Measurements from ENCODE around the gene MPZL2. TPM values are rescaled to one million over a fixed set of nuclear protein-coding genes. Genes with fewer than 3 reads are reported as not detected.

The MPZL2 gene
- total RNA-seq, 1 experiment from 2014 or later: 1.8 TPM

DNA sequence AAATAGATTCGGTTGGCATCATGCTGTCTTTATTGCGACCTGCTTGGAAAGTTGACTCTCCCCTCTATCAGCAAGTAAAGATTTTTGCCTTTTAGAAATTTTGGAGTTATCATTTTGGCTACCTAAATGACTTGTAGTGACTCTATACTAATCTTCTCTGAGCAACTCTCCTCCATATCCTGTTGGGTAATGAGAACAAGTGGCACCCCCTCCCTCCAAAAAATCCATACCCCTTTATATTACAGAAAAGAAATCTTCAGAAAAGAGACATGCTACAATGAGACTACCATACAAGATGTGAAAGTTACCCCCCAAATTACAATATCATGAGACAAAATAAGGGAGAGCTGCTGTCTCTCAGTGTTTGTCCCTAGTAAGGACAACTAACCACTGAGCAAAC lies 40.5 kb downstream of the MPZL2 start:
- Histone ChIP-seq H3K4me1 (ENCODE audit: control insufficient read depth, insufficient read depth, low read length) (no peaks in the 10 kb centered on the region), H3K36me3 (ENCODE audit: control insufficient read depth, insufficient read depth, low read length) (no peaks in the 10 kb centered on the region), H3K4me3 (ENCODE audit: low read depth in 2 of 2, low read length in 2 of 2) (no peak overlapping the region), H3K27ac (ENCODE audit: low read length) (no peak overlapping the region), H3K9me3 (ENCODE audit: control insufficient read depth, insufficient read depth, low read depth, low read length) (no peaks in the 10 kb centered on the region), H3K27me3 (ENCODE audit: control insufficient read depth, insufficient read depth, low read length) (peaks cover 26% of the 10 kb centered on the region)
- TF ChIP-seq TCF7L2 (IDR thresholded peaks at IDR 0.05; ENCODE audit: low read depth, low read length) (no peak), SIN3A (IDR thresholded peaks at IDR 0.05; ENCODE audit: borderline replicate concordance, insufficient read depth, low read depth, low read length) (no peak)
- TF ChIP-seq, protein P1, sequence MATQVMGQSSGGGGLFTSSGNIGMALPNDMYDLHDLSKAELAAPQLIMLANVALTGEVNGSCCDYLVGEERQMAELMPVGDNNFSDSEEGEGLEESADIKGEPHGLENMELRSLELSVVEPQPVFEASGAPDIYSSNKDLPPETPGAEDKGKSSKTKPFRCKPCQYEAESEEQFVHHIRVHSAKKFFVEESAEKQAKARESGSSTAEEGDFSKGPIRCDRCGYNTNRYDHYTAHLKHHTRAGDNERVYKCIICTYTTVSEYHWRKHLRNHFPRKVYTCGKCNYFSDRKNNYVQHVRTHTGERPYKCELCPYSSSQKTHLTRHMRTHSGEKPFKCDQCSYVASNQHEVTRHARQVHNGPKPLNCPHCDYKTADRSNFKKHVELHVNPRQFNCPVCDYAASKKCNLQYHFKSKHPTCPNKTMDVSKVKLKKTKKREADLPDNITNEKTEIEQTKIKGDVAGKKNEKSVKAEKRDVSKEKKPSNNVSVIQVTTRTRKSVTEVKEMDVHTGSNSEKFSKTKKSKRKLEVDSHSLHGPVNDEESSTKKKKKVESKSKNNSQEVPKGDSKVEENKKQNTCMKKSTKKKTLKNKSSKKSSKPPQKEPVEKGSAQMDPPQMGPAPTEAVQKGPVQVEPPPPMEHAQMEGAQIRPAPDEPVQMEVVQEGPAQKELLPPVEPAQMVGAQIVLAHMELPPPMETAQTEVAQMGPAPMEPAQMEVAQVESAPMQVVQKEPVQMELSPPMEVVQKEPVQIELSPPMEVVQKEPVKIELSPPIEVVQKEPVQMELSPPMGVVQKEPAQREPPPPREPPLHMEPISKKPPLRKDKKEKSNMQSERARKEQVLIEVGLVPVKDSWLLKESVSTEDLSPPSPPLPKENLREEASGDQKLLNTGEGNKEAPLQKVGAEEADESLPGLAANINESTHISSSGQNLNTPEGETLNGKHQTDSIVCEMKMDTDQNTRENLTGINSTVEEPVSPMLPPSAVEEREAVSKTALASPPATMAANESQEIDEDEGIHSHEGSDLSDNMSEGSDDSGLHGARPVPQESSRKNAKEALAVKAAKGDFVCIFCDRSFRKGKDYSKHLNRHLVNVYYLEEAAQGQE (IDR thresholded peaks at IDR 0.05; ENCODE audit: insufficient read depth in 1 of 2, low read depth in 2 of 2, low read length in 1 of 2): no peak
- POLR2A ChIA-PET: no interaction called here
- intact Hi-C loops (cut with micrococcal nuclease; ENCODE audit: unreplicated experiment) (no loop called here), in situ Hi-C loops (cut with HindIII; ENCODE audit: low pct_unique_long_range_greater_than_20kb, low sequenced_read_pairs) (no loop called here)
- no peak for ATAC-seq
- CTCF ChIA-PET: interaction anchor here (1.1 kb wide), 1 partner anchor 25 kb away, joined by 3 read pairs; no protein-coding TSS in a partner anchor
- no TSS peak for BruUV-seq (replicated peaks)
- DNase-seq (ENCODE audit: low read depth, low spot score): no peak

DNA sequence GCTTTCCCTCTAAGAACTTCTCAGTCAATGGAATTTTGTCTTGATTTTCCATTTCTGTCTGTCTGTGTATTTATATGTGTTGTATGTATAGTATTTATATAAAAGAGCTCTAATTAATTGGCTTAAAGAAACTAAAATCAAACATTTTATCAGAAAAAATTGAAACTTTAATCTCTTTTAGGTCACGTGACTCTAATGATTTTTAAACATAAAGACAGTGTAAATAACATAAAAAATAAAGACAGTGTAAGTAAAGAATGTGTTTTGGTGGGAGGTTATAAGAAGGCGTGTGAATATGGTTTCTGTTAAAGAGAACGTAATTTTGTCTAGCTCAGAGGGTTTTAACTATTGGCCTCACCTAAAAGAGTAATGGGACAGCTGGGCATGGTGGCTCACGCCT lies 41.7 kb downstream of the MPZL2 start:
- Histone ChIP-seq H3K4me3 (ENCODE audit: low read depth in 2 of 2, low read length in 2 of 2) (no peak overlapping the region), H3K4me1 (ENCODE audit: control insufficient read depth, insufficient read depth, low read length) (no peaks in the 10 kb centered on the region), H3K36me3 (ENCODE audit: control insufficient read depth, insufficient read depth, low read length) (no peaks in the 10 kb centered on the region), H3K27me3 (ENCODE audit: control insufficient read depth, insufficient read depth, low read length) (peaks cover 26% of the 10 kb centered on the region), H3K9me3 (ENCODE audit: control insufficient read depth, insufficient read depth, low read depth, low read length) (no peaks in the 10 kb centered on the region), H3K27ac (ENCODE audit: low read length) (no peak overlapping the region)
- BruUV-seq (replicated peaks): no TSS peak
- TF ChIP-seq TCF7L2 (IDR thresholded peaks at IDR 0.05; ENCODE audit: low read depth, low read length) (no peak), POLR2AphosphoS5 (IDR thresholded peaks at IDR 0.05; ENCODE audit: low read depth, low read length) (no peak)
- DNase-seq (ENCODE audit: low read depth, low spot score) (no peak), ATAC-seq (no peak)
- POLR2A ChIA-PET: no interaction called here
- CTCF ChIA-PET: interaction anchor here (0.7 kb wide), 1 partner anchor 716 kb away, joined by 11 read pairs; no protein-coding TSS in a partner anchor
- intact Hi-C loops (cut with micrococcal nuclease; ENCODE audit: unreplicated experiment): no loop called here
- in situ Hi-C loops (cut with HindIII; ENCODE audit: low pct_unique_long_range_greater_than_20kb, low sequenced_read_pairs): no loop called here

DNA sequence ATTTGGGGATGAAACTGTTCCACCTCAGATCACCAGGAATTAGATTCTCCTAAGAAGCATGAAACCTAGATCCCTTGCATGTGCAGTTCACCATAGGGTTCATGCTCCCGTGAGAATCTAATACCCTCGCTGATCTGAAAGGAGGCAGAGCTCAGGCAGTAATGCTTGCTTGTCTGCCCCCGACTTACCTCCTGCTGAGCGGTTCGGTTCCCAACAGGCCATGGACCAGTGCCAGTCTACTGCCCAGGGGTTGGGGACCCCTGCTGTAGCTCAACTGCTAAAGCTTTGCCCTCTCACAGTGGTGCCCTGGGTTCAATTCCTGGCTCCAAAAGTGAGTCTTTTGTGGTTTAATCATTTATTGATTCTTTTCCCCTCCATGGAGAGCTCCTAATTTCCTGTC lies 42.7 kb downstream of the MPZL2 start:
- H3K4me3 ChIP-seq (ENCODE audit: low read depth in 2 of 2, low read length in 2 of 2): no peak overlapping the region
- no peak overlapping the region for H3K27ac ChIP-seq (ENCODE audit: low read length)
- in situ Hi-C loops (cut with HindIII; ENCODE audit: low pct_unique_long_range_greater_than_20kb, low sequenced_read_pairs) (no loop called here), intact Hi-C loops (cut with micrococcal nuclease; ENCODE audit: unreplicated experiment) (no loop called here)
- no peak for DNase-seq (ENCODE audit: low read depth, low spot score)
- H3K4me1 ChIP-seq (ENCODE audit: control insufficient read depth, insufficient read depth, low read length): no peaks in the 10 kb centered on the region
- TF ChIP-seq, protein P1 (IDR thresholded peaks at IDR 0.05; ENCODE audit: insufficient read depth in 1 of 2, low read depth in 2 of 2, low read length in 1 of 2): no peak
- TF ChIP-seq POLR2AphosphoS5 (IDR thresholded peaks at IDR 0.05; ENCODE audit: low read depth, low read length) (no peak), SIN3A (IDR thresholded peaks at IDR 0.05; ENCODE audit: borderline replicate concordance, insufficient read depth, low read depth, low read length) (no peak), TCF7L2 (IDR thresholded peaks at IDR 0.05; ENCODE audit: low read depth, low read length) (no peak)
- TF ChIP-seq, protein P2, sequence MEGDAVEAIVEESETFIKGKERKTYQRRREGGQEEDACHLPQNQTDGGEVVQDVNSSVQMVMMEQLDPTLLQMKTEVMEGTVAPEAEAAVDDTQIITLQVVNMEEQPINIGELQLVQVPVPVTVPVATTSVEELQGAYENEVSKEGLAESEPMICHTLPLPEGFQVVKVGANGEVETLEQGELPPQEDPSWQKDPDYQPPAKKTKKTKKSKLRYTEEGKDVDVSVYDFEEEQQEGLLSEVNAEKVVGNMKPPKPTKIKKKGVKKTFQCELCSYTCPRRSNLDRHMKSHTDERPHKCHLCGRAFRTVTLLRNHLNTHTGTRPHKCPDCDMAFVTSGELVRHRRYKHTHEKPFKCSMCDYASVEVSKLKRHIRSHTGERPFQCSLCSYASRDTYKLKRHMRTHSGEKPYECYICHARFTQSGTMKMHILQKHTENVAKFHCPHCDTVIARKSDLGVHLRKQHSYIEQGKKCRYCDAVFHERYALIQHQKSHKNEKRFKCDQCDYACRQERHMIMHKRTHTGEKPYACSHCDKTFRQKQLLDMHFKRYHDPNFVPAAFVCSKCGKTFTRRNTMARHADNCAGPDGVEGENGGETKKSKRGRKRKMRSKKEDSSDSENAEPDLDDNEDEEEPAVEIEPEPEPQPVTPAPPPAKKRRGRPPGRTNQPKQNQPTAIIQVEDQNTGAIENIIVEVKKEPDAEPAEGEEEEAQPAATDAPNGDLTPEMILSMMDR (IDR thresholded peaks at IDR 0.05): no peak
- H3K9me3 ChIP-seq (ENCODE audit: control insufficient read depth, insufficient read depth, low read depth, low read length): no peaks in the 10 kb centered on the region
- ChIA-PET POLR2A (no interaction called here), CTCF (no interaction called here)
- no TSS peak for BruUV-seq (replicated peaks)
- H3K36me3 ChIP-seq (ENCODE audit: control insufficient read depth, insufficient read depth, low read length): no peaks in the 10 kb centered on the region
- ATAC-seq: no peak
- H3K27me3 ChIP-seq (ENCODE audit: control insufficient read depth, insufficient read depth, low read length): peaks cover 28% of the 10 kb centered on the region

Data from Panc1 (cell line).